ENCODE measurements around the gene SLC38A3.

Gene SLC38A3

GRCh38 chr3:50266836-50267235, 61.8 kb downstream of the SLC38A3 start:
- H3K27ac Mint-ChIP-seq = no peak overlapping the region
- peaks cover 16% of the 10 kb centered on the region for H3K4me1 Mint-ChIP-seq (ENCODE audit: low read depth)
- intact Hi-C loops (cut with micrococcal nuclease) = no loop called here

GRCh38 chr3:50267280-50267913, 62.3 kb downstream of the SLC38A3 start:
- no peak overlapping the region for H3K27ac Mint-ChIP-seq
- peaks cover 16% of the 10 kb centered on the region for H3K4me1 Mint-ChIP-seq (ENCODE audit: low read depth)
- intact Hi-C loops (cut with micrococcal nuclease) = no loop called here
- peaks cover 47% of the 10 kb centered on the region for H3K27me3 Mint-ChIP-seq
- no peak overlapping the region for H3K4me3 Mint-ChIP-seq
- no peaks in the 10 kb centered on the region for H3K9me3 Mint-ChIP-seq
- H3K36me3 Mint-ChIP-seq (ENCODE audit: low read depth) = peaks cover 7% of the 10 kb centered on the region

More at GRCh38 chr3:50266836-50267235, 61.8 kb downstream of the SLC38A3 start:
- Mint-ChIP-seq H3K4me3 (no peak overlapping the region), H3K9me3 (no peaks in the 10 kb centered on the region), H3K36me3 (ENCODE audit: low read depth) (peaks cover 13% of the 10 kb centered on the region), H3K27me3 (peaks cover 45% of the 10 kb centered on the region)

- intact Hi-C loops (cut with micrococcal nuclease) = no loop called here
- no peak overlapping the region for H3K27ac Mint-ChIP-seq
- H3K4me3 Mint-ChIP-seq = no peak overlapping the region
- peaks cover 51% of the 10 kb centered on the region for H3K27me3 Mint-ChIP-seq
- no peaks in the 10 kb centered on the region for H3K9me3 Mint-ChIP-seq
- H3K4me1 Mint-ChIP-seq (ENCODE audit: low read depth) = peaks cover 15% of the 10 kb centered on the region
- no peaks in the 10 kb centered on the region for H3K36me3 Mint-ChIP-seq (ENCODE audit: low read depth)
These were observed 63.2 kb downstream of the SLC38A3 start for GRCh38 chr3:50268276-50268675.

- Mint-ChIP-seq H3K9me3 (no peaks in the 10 kb centered on the region), H3K4me1 (ENCODE audit: low read depth) (peaks cover 13% of the 10 kb centered on the region), H3K27me3 (peaks cover 55% of the 10 kb centered on the region), H3K27ac (no peak within 1 kb of the TSS), H3K36me3 (ENCODE audit: low read depth) (no peaks in the 10 kb centered on the region), H3K4me3 (no peak within 1 kb of the TSS)
- intact Hi-C loops (cut with micrococcal nuclease) = no loop called here
These were observed 63.8 kb downstream of the SLC38A3 start, which contains the start of gene SEMA3B for GRCh38 chr3:50268703-50269451. SEMA3B (plus strand) TSS chr3:50269147; CDS start chr3:50269241, 94 bp downstream.

DNA sequence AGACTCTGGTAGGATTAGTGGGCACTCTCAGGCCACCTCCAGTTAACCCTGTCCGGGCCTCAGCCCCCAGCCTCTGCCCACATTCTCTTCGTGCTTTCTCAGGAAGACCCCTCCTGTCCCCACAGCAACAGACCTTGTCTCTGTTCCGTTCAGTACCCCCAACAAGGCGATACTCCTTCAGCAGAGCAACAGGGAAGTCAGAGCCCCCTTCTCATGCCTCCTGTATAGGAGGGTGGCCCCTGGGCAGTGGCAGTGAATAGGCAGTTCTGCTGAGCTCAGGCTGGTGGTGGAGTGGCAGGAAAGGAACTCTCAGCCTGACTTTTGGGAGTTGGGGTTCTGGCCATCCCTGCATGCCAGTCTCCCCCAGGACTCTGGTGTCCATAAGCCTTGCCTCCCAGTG, 64.4 kb downstream of the SLC38A3 start:
- Mint-ChIP-seq H3K27ac (no peak overlapping the region), H3K4me1 (ENCODE audit: low read depth) (peaks cover 15% of the 10 kb centered on the region), H3K4me3 (no peak overlapping the region), H3K36me3 (ENCODE audit: low read depth) (no peaks in the 10 kb centered on the region), H3K27me3 (peaks cover 61% of the 10 kb centered on the region), H3K9me3 (no peaks in the 10 kb centered on the region)
- intact Hi-C loops (cut with micrococcal nuclease) = no loop called here

GRCh38 chr3:50269977-50270413, 64.9 kb downstream of the SLC38A3 start:
- H3K27me3 Mint-ChIP-seq = peaks cover 65% of the 10 kb centered on the region
- H3K36me3 Mint-ChIP-seq (ENCODE audit: low read depth) = no peaks in the 10 kb centered on the region
- no peak overlapping the region for H3K4me3 Mint-ChIP-seq
- no peaks in the 10 kb centered on the region for H3K9me3 Mint-ChIP-seq
- intact Hi-C loops (cut with micrococcal nuclease) = no loop called here
- H3K4me1 Mint-ChIP-seq (ENCODE audit: low read depth) = peaks cover 18% of the 10 kb centered on the region
- H3K27ac Mint-ChIP-seq = no peak overlapping the region

GRCh38 chr3:50270422-50271224, 65.6 kb downstream of the SLC38A3 start:
- Mint-ChIP-seq H3K27me3 (peaks cover 67% of the 10 kb centered on the region), H3K27ac (no peak overlapping the region), H3K9me3 (no peaks in the 10 kb centered on the region), H3K4me1 (ENCODE audit: low read depth) (peaks cover 23% of the 10 kb centered on the region), H3K36me3 (ENCODE audit: low read depth) (no peaks in the 10 kb centered on the region), H3K4me3 (no peak overlapping the region)
- intact Hi-C loops (cut with micrococcal nuclease) = no loop called here

Data from dendritic cell treated with granulocyte-macrophage colony-stimulating factor and Interleukin-4, amounts not matched to agents 40 ng/mL and 50 ng/mL, for 4 days (primary cell).